H1 (cell line): Measurements from ENCODE around the gene RTN4RL1. TPM values are rescaled to one million over a fixed set of nuclear protein-coding genes. Genes with fewer than 3 reads are reported as not detected.
A peak's percentile ranks its signal among the peaks of the same experiment; 100 is the strongest.

Experiments
- CTCF ChIA-PET: fragments of 300-600 bp; sonication (Branson Sonifier 250); formaldehyde crosslinking; loops from one replicate; lab custom pipeline; 2021; ENCODE audit not compliant: partially characterized antibody; lab: Charles Lee
- POLR2A ChIA-PET: fragments of 300-600 bp; sonication (Branson Sonifier 250); formaldehyde crosslinking; loops from one replicate; lab custom pipeline; 2021; ENCODE audit warnings: inconsistent platforms; ENCODE audit not compliant: partially characterized antibody; lab: Charles Lee
- DNase-seq, 2 experiments: peaks; one replicate each; pipeline versions ENCODE4 v3.0.0 to v3.0.0-alpha.2; 2010 to 2022; ENCODE audit warnings: low spot score in 2 of 2, low read depth in 1 of 2, mixed read lengths in 1 of 2
- FAIRE-seq: peaks from 2 replicates; lab custom pipeline; 2011; peaks lifted over from hg19 to GRCh38; lab: Jason Lieb, UNC
- H2AFZ ChIP-seq: 2 replicates; pipeline ENCODE4 v1.8.1; 2012; ENCODE audit warnings: low read length, inconsistent platforms
- H2AK5ac ChIP-seq: 2 replicates; pipeline ENCODE4 v1.6.1; 2013; ENCODE audit warnings: low read depth, low read length
- H2BK120ac ChIP-seq: replicated peaks from 2 replicates; pipeline ENCODE3; 2013; ENCODE audit warnings: low read depth, low read length, inconsistent platforms
- H2BK12ac ChIP-seq: 2 replicates; pipeline ENCODE4 v1.6.1; 2013; ENCODE audit warnings: low read depth, low read length
- H2BK15ac ChIP-seq: 2 replicates; pipeline ENCODE4 v1.6.1; 2013; ENCODE audit warnings: low read length
- H2BK20ac ChIP-seq: 2 replicates; pipeline ENCODE4 v1.6.1; 2013; ENCODE audit warnings: low read length
- H2BK5ac ChIP-seq: 2 replicates; pipeline ENCODE4 v1.6.1; 2013; ENCODE audit warnings: low read depth, low read length
- H3K14ac ChIP-seq: 2 replicates; pipeline ENCODE4 v1.6.1; 2013; ENCODE audit warnings: inconsistent platforms; ENCODE audit not compliant: insufficient read length
- H3K18ac ChIP-seq: 2 replicates; pipeline ENCODE4 v1.6.1; 2013; ENCODE audit warnings: low read length; ENCODE audit errors: extremely low read depth
- H3K23ac ChIP-seq: 2 replicates; pipeline ENCODE4 v1.6.1; 2013; ENCODE audit warnings: inconsistent platforms; ENCODE audit not compliant: insufficient read length
- H3K23me2 ChIP-seq: 2 replicates; pipeline ENCODE4 v1.6.1; 2013; ENCODE audit warnings: low read depth, low read length
- H3K27ac ChIP-seq: 2 replicates; pipeline ENCODE4 v1.6.1; 2011; ENCODE audit warnings: low read depth, low read length, inconsistent platforms
- H3K27me3 ChIP-seq, 4 experiments: replicated peaks in 1 of 4; 1 replicate in 1 of 4; 2 replicates in 3 of 4; pipeline versions ENCODE4 v1.6.1 to v1.8.1; 2011 to 2013; ENCODE audit warnings: low read length in 3 of 4, mild to moderate bottlenecking in 3 of 4, inconsistent platforms in 2 of 4, mixed read lengths in 2 of 4, moderate library complexity in 1 of 4; ENCODE audit not compliant: control insufficient read depth in 3 of 4, insufficient read depth in 3 of 4; ENCODE audit errors: extremely low read depth in 1 of 4
- H3K36me3 ChIP-seq, 4 experiments: 2 replicates each; pipeline versions ENCODE4 v1.6.1 to v1.8.1; 2011 to 2013; ENCODE audit warnings: mild to moderate bottlenecking in 4 of 4, low read length in 3 of 4, moderate library complexity in 2 of 4, control low read depth in 1 of 4, inconsistent platforms in 1 of 4; ENCODE audit not compliant: insufficient read depth in 4 of 4, control insufficient read depth in 2 of 4
- H3K4ac ChIP-seq: replicated peaks from 2 replicates; pipeline ENCODE3; 2013; ENCODE audit warnings: low read length, low read depth, mixed read lengths, inconsistent platforms; ENCODE audit not compliant: insufficient read length
- H3K4me1 ChIP-seq, 4 experiments: replicated peaks in 1 of 4; 1 replicate in 1 of 4; 2 replicates in 3 of 4; pipeline versions ENCODE4 v1.6.1 to v1.8.1; 2011 to 2013; ENCODE audit warnings: low read length in 3 of 4, inconsistent platforms in 2 of 4, mixed read lengths in 1 of 4; ENCODE audit not compliant: insufficient read depth in 4 of 4, control insufficient read depth in 3 of 4
- H3K4me2 ChIP-seq, 2 experiments: 2 replicates each; pipeline versions ENCODE4 v1.6.1 to v1.8.1; 2011 to 2013; ENCODE audit warnings: low read depth in 2 of 2, low read length in 2 of 2, control low read depth in 1 of 2, inconsistent platforms in 1 of 2, mild to moderate bottlenecking in 1 of 2; ENCODE audit not compliant: insufficient read depth in 1 of 2
- H3K4me3 ChIP-seq, 4 experiments: fragments of 200-600, 300-600 bp in 1 of 4; sonication (generic), shearing (Covaris generic), sonication (Bioruptor Twin) in 1 of 4; 2 replicates each; pipeline versions ENCODE4 v1.5.1 to v1.8.1; 2011 to 2016; ENCODE audit warnings: low read length in 4 of 4, low read depth in 3 of 4, control low read depth in 2 of 4, inconsistent platforms in 2 of 4, mild to moderate bottlenecking in 2 of 4, mixed read lengths in 1 of 4, moderate library complexity in 1 of 4; ENCODE audit not compliant: insufficient read depth in 2 of 4; ENCODE audit errors: extremely low read depth in 1 of 4
- H3K56ac ChIP-seq: replicated peaks from 2 replicates; pipeline ENCODE3; 2013; ENCODE audit warnings: low read depth, mild to moderate bottlenecking, mixed read lengths, low read length, inconsistent platforms; ENCODE audit not compliant: insufficient read length
- H3K79me1 ChIP-seq: 2 replicates; pipeline ENCODE4 v1.6.1; 2013; ENCODE audit warnings: low read depth, low read length, control low read depth
- H3K79me2 ChIP-seq, 2 experiments: 2 replicates each; pipeline versions ENCODE4 v1.6.1 to v1.8.1; 2012 to 2013; ENCODE audit warnings: low read length in 2 of 2, mild to moderate bottlenecking in 2 of 2, inconsistent platforms in 1 of 2; ENCODE audit not compliant: insufficient read depth in 2 of 2, control insufficient read depth in 1 of 2
- H3K9ac ChIP-seq, 4 experiments: replicated peaks in 1 of 4; 1 replicate in 1 of 4; 2 replicates in 3 of 4; pipeline versions ENCODE4 v1.6.1 to v1.8.1; 2011 to 2013; ENCODE audit warnings: low read depth in 3 of 4, low read length in 3 of 4, control low read depth in 2 of 4, mild to moderate bottlenecking in 2 of 4, moderate library complexity in 2 of 4, inconsistent platforms in 1 of 4; ENCODE audit errors: extremely low read depth in 1 of 4
- H3K9me3 ChIP-seq, 2 experiments: 2 replicates each; pipeline versions ENCODE4 v1.6.1 to v1.8.1; 2012 to 2013; ENCODE audit warnings: mild to moderate bottlenecking in 2 of 2, moderate library complexity in 2 of 2, control low read depth in 1 of 2, inconsistent platforms in 1 of 2, low read depth in 1 of 2, low read length in 1 of 2, mixed read lengths in 1 of 2; ENCODE audit not compliant: insufficient read depth in 2 of 2
- H4K20me1 ChIP-seq, 2 experiments: replicated peaks in 1 of 2; 2 replicates each; pipeline versions ENCODE3 to v1.8.1; 2011 to 2013; ENCODE audit warnings: inconsistent platforms in 2 of 2, low read length in 2 of 2, mild to moderate bottlenecking in 1 of 2; ENCODE audit not compliant: insufficient read depth in 2 of 2, control insufficient read depth in 1 of 2
- H4K5ac ChIP-seq: 2 replicates; pipeline ENCODE4 v1.6.1; 2013; ENCODE audit warnings: low read length, low read depth, mixed read lengths, inconsistent platforms; ENCODE audit not compliant: insufficient read length
- H4K8ac ChIP-seq: 2 replicates; pipeline ENCODE4 v1.8.0; 2013; ENCODE audit warnings: mild to moderate bottlenecking, moderate library complexity, low read length, inconsistent platforms; ENCODE audit not compliant: insufficient read depth; ENCODE audit errors: extremely low read depth
- H4K91ac ChIP-seq: replicated peaks from 2 replicates; pipeline ENCODE3; 2013; ENCODE audit warnings: low read length, mixed read lengths, inconsistent platforms; ENCODE audit not compliant: insufficient read length
- BACH1 ChIP-seq: IDR thresholded peaks from 2 replicates; pipeline ENCODE4 v1.6.1; 2012; ENCODE audit warnings: low read length, improper control_type of control experiment
- CEBPB ChIP-seq: IDR thresholded peaks from 2 replicates; pipeline ENCODE4 v1.6.1; 2012; ENCODE audit warnings: low read depth, low read length
- CTBP2 ChIP-seq: IDR thresholded peaks from 2 replicates; pipeline ENCODE4 v1.7.0; 2011; ENCODE audit warnings: borderline replicate concordance, mild to moderate bottlenecking, moderate library complexity, mixed read lengths, low read length; ENCODE audit not compliant: insufficient read depth, insufficient read length
- EP300 ChIP-seq, 2 experiments: IDR thresholded peaks; 1 replicate in 1 of 2; 2 replicates in 1 of 2; pipeline ENCODE4 v1.6.1; 2011 to 2012; ENCODE audit warnings: low read depth in 2 of 2, low read length in 2 of 2, mild to moderate bottlenecking in 2 of 2, borderline replicate concordance in 1 of 2, inconsistent platforms in 1 of 2, moderate library complexity in 1 of 2
- KDM4A ChIP-seq: IDR thresholded peaks from one replicate; pipeline ENCODE4 v1.7.1; 2012; ENCODE audit warnings: low read depth, mild to moderate bottlenecking, moderate library complexity, low read length, inconsistent platforms; ENCODE audit not compliant: severe bottlenecking
- RBBP5 ChIP-seq: IDR thresholded peaks from 2 replicates; pipeline ENCODE4 v1.7.1; 2012; ENCODE audit warnings: low read depth, mild to moderate bottlenecking, inconsistent platforms, low read length, moderate library complexity, borderline replicate concordance
- SRF ChIP-seq: IDR thresholded peaks from 2 replicates; pipeline ENCODE4 v1.6.1; 2011; ENCODE audit warnings: mild to moderate bottlenecking, low read depth, low read length, moderate library complexity
- WGBS, 2 experiments: shearing (Covaris generic) in 1 of 2; methylation state at CpG; one replicate each; pipeline versions ENCODE4 v1.1.6 to v1.1.7; 2013 to 2015; ENCODE audit warnings: low lambda C conversion rate in 2 of 2, mixed read lengths in 2 of 2, inconsistent platforms in 1 of 2, low coverage in 1 of 2, missing lambda C conversion rate in 1 of 2; ENCODE audit not compliant: insufficient replicate concordance in 2 of 2, insufficient coverage in 1 of 2, insufficient read length in 1 of 2; ENCODE audit errors: extremely low coverage in 1 of 2, missing lambda C conversion rate in 1 of 2; 5-methylcytosine and 5-hydroxymethylcytosine counted together
- polyA plus RNA-seq, 7 experiments: library from polyadenylated mRNA; depleted of rRNA in 3 of 7; stranded (reverse) in 5 of 7; unstranded in 2 of 7; fragments of >200 nt in 5 of 7; fragments of 200-250 nt in 2 of 7; gene quantifications; 1 replicate in 5 of 7; 2 replicates in 1 of 7; 4 replicates in 1 of 7; pipeline versions ENCODE4 v1.2.1 to v1.2.3, GENCODE V29; 2011 to 2013; ENCODE audit warnings: missing spikeins in 2 of 7, mixed read lengths in 2 of 7
- total RNA-seq: library from RNA; stranded (reverse); fragmentation: NEBNext Ultra II Directional; extraction: Animal tissue kit (Norgen Biotek cat#: 25700); gene quantifications from 2 replicates; pipeline ENCODE4 v1.2.1, GENCODE V29; 2021
- TF ChIP-seq, protein P1 (sequence below): IDR thresholded peaks from 2 replicates; pipeline ENCODE4 v1.6.1; 2012; ENCODE audit warnings: inconsistent platforms
- TF ChIP-seq, protein P2 (sequence below): IDR thresholded peaks from 2 replicates; pipeline ENCODE4 v1.6.1; 2012; ENCODE audit warnings: inconsistent platforms

RTN4RL1 gene
- total and polyA plus RNA-seq, 2 of the 8 experiments (the other 6 are each of a cell fraction or from before 2014, with no cell fraction given) = 0.09 TPM; not detected in 1

DNA sequence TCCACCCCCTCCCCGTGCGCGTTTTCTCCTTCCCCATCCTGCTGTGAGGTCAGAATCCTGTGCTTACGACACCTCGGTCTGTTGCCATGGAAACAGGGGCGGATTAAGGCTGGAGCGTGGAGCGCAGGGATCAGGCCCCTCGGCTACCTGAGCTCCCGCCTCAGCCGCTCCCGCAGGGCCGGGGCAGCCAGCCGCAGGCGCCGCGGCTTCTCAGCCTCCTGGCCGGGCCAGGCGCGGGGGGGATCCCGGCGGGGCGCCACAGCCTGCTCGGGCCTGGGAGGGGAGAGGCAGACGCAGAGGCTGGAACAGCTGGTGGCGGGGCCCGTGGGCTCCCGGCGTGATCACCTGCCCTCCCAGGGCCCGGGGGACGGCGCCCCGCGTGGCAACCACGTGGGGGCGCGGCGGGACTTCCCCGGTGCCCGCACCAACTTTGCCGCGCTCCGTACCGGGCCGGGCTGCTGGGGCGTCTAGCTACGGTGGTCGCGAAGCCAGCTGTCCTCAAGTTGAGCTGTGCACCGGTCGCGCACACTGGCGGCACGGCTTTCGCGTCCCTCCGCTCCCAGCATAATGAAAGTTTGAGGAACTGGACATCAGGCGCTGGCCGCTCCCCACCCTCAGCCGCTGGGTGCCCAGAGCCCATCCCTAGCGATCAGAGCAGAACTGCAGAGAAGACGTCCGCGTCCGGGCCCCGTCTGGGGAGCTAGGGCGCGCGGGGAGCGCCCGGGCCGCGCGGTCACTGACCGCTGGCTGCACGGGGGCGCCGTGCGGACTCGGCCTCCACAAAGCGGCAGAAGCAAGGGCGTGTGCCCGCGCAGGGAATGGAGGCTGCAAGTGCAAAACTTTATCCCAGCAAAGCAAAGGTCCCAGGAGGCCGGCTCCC is 1.2 kb downstream of the RTN4RL1 start:
- Histone ChIP-seq H3K4me1 (peaks cover 0 to 17% (median 6%) of the 10 kb centered on the region in 4 experiments; a peak in 6 of 7 replicates), H2BK20ac (no peak overlapping the region), H4K8ac (no peak overlapping the region), H2BK12ac (no peak overlapping the region), H4K20me1 (peaks cover 0 to 5% of the 10 kb centered on the region in 2 experiments), H3K18ac (no peak overlapping the region), H3K27me3 (peaks cover 64 to 93% (median 87%) of the 10 kb centered on the region in 4 experiments), H3K79me1 (no peaks in the 10 kb centered on the region), H4K5ac (no peak overlapping the region), H3K4me3 (peak overlapping the region; percentile 8 to 63 (median 36); a peak in 7 of 8 replicates), H2BK120ac (no peak overlapping the region), H4K91ac (no peak overlapping the region), H3K9ac (no peak overlapping the region), H2AK5ac (no peak overlapping the region), H3K23ac (no peak overlapping the region), H3K27ac (no peak overlapping the region), H3K4me2 (peak overlapping the region; percentile 64 to 80), H3K79me2 (no peaks in the 10 kb centered on the region), H3K9me3 (no peaks in the 10 kb centered on the region), H3K36me3 (peaks cover 0 to 6% (median 0%) of the 10 kb centered on the region in 4 experiments; a peak in 1 of 8 replicates), H2BK5ac (no peak overlapping the region), H3K14ac (no peak overlapping the region), H2AFZ (no peak overlapping the region), H3K4ac (no peak overlapping the region), H3K56ac (no peak overlapping the region), H3K23me2 (peaks cover 10% of the 10 kb centered on the region; the same call in 1 of the 2 replicates), H2BK15ac (no peak overlapping the region)
- ChIA-PET POLR2A (interaction anchor here (1.0 to 1.4 kb wide), 3 partner anchors 8 to 279 kb away, joined by 3 to 4 read pairs (median 3); partner anchors contain the start of genes SMG6 and SRR), CTCF (interaction anchor here (0.8 to 5.3 kb wide), 11 partner anchors 13 to 143 kb away, joined by 3 to 47 read pairs (median 3); partner anchors contain the start of gene HIC1)
- 6% methylated on average over 71 of the region's 85 CpGs; no CpG with 5 or more reads in 1 of the 2 experiments for WGBS, 2 experiments
- peak; percentile 51 to 82 for DNase-seq
- no peak for FAIRE-seq
- TF ChIP-seq, protein P1, sequence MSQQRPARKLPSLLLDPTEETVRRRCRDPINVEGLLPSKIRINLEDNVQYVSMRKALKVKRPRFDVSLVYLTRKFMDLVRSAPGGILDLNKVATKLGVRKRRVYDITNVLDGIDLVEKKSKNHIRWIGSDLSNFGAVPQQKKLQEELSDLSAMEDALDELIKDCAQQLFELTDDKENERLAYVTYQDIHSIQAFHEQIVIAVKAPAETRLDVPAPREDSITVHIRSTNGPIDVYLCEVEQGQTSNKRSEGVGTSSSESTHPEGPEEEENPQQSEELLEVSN = peak; percentile 43; the same call in 1 of the 2 replicates
- TF ChIP-seq KDM4A (peak; percentile 3), EP300 (IDR thresholded peaks at IDR 0.05; ENCODE audit: borderline replicate concordance in 1 of 2, low read depth in 2 of 2, low read length in 2 of 2) (0 out of 3 replicates have a peak, but pooled peaks of 1 of the 2 experiments have one; percentile 30), RBBP5 (no peak), BACH1 (no peak), SRF (no peak), CTBP2 (no peak), CEBPB (peak; percentile 65)
- TF ChIP-seq, protein P2, sequence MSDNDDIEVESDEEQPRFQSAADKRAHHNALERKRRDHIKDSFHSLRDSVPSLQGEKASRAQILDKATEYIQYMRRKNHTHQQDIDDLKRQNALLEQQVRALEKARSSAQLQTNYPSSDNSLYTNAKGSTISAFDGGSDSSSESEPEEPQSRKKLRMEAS = peak; percentile 34; the same call in 1 of the 2 replicates
